ENCODE results near the gene IRF2BP2.

Gene IRF2BP2

GRCh38 chr1:234554698-234555311 lies 55.2 kb downstream of the IRF2BP2 start:
- TF ChIP-seq EZH2phosphoT487 (conservative IDR thresholded peaks at IDR 0.05; ENCODE audit: low read length) (no peak), CTCF (IDR thresholded peaks at IDR 0.05; ENCODE audit: insufficient read depth, low read length, poor library complexity, severe bottlenecking) (no peak)
- H3K4me3 ChIP-seq (ENCODE audit: insufficient read depth, low read length, poor library complexity, severe bottlenecking): no peak overlapping the region
- no peak overlapping the region for H3K4me2 ChIP-seq (ENCODE audit: low read depth, low read length, poor library complexity, severe bottlenecking)
- H4K20me1 ChIP-seq (ENCODE audit: low read depth, low read length): no peaks in the 10 kb centered on the region
- no peaks in the 10 kb centered on the region for H3K36me3 ChIP-seq (ENCODE audit: low read length)
- H2AFZ ChIP-seq (ENCODE audit: low read depth, low read length, severe bottlenecking): no peak overlapping the region
- H3K79me2 ChIP-seq (ENCODE audit: insufficient read depth, low read length): no peaks in the 10 kb centered on the region
- no peaks in the 10 kb centered on the region for H3K27me3 ChIP-seq (ENCODE audit: low read length)
- H3K9me3 ChIP-seq (ENCODE audit: insufficient read depth, low read length): no peaks in the 10 kb centered on the region
- H3F3A ChIP-seq (ENCODE audit: insufficient read depth): no peaks in the 10 kb centered on the region
- H3K9me2 ChIP-seq (replicated peaks; ENCODE audit: insufficient read depth, low read length): no peaks in the 10 kb centered on the region
- H3K9ac ChIP-seq (ENCODE audit: low read length): no peak overlapping the region
- H3K27ac ChIP-seq (ENCODE audit: low read depth, low read length): no peak overlapping the region
